ENCODE measurements around the gene SIGLEC11.
"Not testable (repeated sequence)": the region's sequence is repeated elsewhere in the genome, so short reads cannot be mapped to it uniquely, and the experiment has no call there.

The SIGLEC11 gene

GRCh38 chr19:49950956-49951526 lies 9.9 kb downstream of the SIGLEC11 start:
- no peak for DNase-seq

GRCh38 chr19:49950590-49950948 lies 10.4 kb downstream of the SIGLEC11 start:
- no peak for DNase-seq

GRCh38 chr19:49949742-49950589 lies 11.0 kb downstream of the SIGLEC11 start:
- no peak for DNase-seq

- DNase-seq: no peak
Observed at GRCh38 chr19:49946415-49946814, 14.6 kb downstream of the SIGLEC11 start.

GRCh38 chr19:49944567-49944966 lies 16.4 kb downstream of the SIGLEC11 start:
- not testable (repeated sequence) for DNase-seq

GRCh38 chr19:49940482-49940791 lies 20.5 kb downstream of the SIGLEC11 start:
- no peak for DNase-seq

- DNase-seq: no peak
Observed at GRCh38 chr19:49939721-49940481, 21.1 kb downstream of the SIGLEC11 start.

- DNase-seq: no peak
Observed at GRCh38 chr19:49938662-49939061, 22.3 kb downstream of the SIGLEC11 start.

- DNase-seq: peak; percentile 83
Observed at GRCh38 chr19:49937750-49938381, 23.1 kb downstream of the SIGLEC11 start.

- DNase-seq: no peak
Observed at GRCh38 chr19:49936549-49936948, 24.4 kb downstream of the SIGLEC11 start.

- DNase-seq: no peak
Observed at GRCh38 chr19:49933643-49934042, 27.3 kb downstream of the SIGLEC11 start.

- peak; percentile 63 for DNase-seq
Observed at GRCh38 chr19:49932731-49933131, 28.2 kb downstream of the SIGLEC11 start.

GRCh38 chr19:49932041-49932451 lies 28.9 kb downstream of the SIGLEC11 start:
- DNase-seq: no peak

- no peak for DNase-seq
Observed at GRCh38 chr19:49931293-49932040, 29.5 kb downstream of the SIGLEC11 start.

GRCh38 chr19:49930483-49931011 lies 30.4 kb downstream of the SIGLEC11 start:
- DNase-seq: no peak

- DNase-seq: peak; percentile 92
Observed at GRCh38 chr19:49929611-49930482, 31.1 kb downstream of the SIGLEC11 start.

- DNase-seq: peak; percentile 93
Observed at GRCh38 chr19:49929121-49929610, 31.8 kb downstream of the SIGLEC11 start, which contains the start of the genes ATF5 and NUP62. ATF5 (plus strand) TSS chr19:49929205; CDS start chr19:49930851, 1,646 bp downstream. NUP62 (minus strand) TSS chr19:49929504; CDS start chr19:49909807, 19,697 bp downstream.

GRCh38 chr19:49927526-49928264 lies 33.3 kb downstream of the SIGLEC11 start:
- DNase-seq: no peak

- no peak for DNase-seq
Observed at GRCh38 chr19:49926515-49926914, 34.5 kb downstream of the SIGLEC11 start.

- DNase-seq: no peak
Observed at GRCh38 chr19:49925486-49925885, 35.5 kb downstream of the SIGLEC11 start.
